Hippocampal formation (tissue), 2 donors: ENCODE data around the gene ARFGAP1.
"Not testable (repeated sequence)": the region's sequence is repeated elsewhere in the genome, so short reads cannot be mapped to it uniquely, and the experiment has no call there.

Experiments
- DNase-seq, 2 donors: peaks; one replicate each; lab custom pipeline; 2025; lab: John Stamatoyannopoulos, UW

Gene ARFGAP1

DNA sequence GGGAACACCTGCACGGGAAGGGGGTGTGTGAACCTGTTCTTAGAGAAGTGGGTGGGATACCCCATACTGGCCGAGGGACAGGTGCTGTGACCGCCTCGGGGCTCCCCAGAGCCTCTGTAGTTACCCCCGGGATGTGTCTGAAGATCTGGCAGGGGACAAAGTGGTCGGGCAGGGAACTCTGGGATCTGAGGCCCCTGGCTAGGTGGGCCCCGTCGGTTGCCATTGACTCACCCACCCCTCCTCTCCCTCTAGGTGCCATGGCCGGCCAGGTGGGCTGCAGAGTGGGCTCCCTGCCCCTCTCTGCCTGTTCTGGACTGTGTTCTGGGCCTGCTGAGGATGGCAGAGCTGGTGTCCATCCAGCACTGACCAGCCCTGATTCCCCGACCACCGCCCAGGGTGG is 32.6 kb upstream of the ARFGAP1 start:
- DNase-seq = no peak

DNA sequence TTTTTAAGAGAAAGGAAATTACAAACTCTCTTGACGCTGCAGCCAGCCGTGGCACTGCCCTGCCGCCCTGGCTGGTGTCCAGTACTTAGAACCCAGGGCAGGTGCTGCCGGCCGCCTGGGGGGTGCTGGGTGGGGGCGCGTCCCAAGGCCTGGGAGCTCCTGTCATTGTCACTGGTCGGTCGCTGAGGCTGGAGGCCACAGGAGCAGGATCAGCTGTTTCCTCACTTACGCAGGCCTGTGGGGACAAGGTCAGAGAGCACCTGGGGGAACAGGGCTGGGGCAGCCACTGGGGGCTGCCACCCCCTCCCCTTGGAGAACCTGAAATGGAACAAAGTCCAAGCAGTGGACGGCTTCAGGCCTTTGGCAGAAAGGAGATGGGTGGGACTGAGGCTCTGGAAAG is 31.3 kb upstream of the ARFGAP1 start:
- no peak for DNase-seq

DNA sequence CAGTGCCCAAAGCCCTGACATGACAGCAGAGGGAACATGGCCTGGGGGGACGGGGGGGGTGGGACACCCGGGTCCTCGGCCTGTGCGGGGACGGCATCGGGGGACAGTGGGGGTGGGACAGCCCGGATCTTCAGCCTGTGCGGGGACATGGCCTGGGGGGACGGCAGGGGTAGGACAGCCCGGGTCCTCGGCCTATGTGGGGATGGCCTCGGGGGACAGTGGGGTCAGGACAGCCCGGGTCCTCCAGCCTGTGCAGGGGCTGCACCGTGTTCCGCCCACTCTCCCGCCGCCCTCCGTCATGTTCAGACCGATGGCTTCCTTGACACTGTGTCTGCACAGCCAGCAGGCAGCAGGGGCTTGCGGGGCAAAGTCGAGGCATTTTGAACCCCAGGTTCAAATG is 29.9 kb upstream of the ARFGAP1 start:
- DNase-seq = no peak

DNA sequence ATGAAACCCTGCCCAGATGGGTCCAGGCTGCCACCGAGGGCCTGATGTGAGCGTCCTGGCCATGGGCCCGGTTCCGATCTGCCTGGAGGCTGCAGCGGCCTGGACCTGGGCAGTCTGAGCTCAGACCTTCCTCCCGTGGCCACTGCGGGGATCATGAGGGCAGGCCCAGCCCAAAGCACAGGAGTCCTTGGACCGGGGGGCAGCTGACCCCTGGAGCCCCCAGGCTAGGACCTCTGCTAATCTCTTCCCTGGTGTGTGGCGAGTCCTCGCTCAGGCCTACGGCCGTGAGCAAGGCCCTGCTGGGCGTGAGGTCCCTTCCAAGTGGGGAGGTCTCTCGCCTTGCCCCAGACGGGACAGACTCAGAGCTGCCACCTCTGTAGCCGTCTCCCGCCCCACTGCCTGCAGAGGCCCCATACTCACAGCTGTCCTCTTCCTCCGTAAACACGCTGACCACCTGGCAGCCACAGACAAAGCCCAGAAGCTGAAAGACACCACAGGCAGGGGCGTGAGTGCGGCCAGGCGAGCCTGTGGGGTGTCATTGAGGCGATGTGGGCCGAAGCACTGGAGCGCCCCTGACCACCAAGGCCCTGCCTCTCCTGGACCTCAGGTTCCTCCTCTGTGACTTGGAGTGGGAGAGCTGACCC is 28.9 kb upstream of the ARFGAP1 start:
- DNase-seq = no peak

DNA sequence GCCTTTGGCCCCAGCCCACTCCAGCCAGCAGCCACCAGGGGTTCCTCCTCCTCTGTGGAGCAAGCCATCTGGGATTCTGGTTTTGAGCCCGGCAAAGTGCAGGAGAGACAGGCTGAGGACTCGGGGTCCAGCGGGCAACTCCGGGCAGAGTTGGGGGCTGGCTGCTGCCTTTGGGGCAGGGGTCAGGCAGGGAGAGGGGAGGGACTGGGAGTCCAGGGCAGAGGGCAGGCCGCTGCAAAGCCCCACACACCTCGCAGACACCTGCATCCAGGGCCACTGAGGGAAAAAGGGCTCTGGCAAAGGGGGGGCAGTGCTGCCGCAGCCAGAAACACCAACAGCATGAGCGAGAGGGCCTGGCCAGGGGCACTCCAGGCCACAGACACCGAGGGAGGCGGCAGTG is 28.1 kb upstream of the ARFGAP1 start:
- DNase-seq = no peak

DNA sequence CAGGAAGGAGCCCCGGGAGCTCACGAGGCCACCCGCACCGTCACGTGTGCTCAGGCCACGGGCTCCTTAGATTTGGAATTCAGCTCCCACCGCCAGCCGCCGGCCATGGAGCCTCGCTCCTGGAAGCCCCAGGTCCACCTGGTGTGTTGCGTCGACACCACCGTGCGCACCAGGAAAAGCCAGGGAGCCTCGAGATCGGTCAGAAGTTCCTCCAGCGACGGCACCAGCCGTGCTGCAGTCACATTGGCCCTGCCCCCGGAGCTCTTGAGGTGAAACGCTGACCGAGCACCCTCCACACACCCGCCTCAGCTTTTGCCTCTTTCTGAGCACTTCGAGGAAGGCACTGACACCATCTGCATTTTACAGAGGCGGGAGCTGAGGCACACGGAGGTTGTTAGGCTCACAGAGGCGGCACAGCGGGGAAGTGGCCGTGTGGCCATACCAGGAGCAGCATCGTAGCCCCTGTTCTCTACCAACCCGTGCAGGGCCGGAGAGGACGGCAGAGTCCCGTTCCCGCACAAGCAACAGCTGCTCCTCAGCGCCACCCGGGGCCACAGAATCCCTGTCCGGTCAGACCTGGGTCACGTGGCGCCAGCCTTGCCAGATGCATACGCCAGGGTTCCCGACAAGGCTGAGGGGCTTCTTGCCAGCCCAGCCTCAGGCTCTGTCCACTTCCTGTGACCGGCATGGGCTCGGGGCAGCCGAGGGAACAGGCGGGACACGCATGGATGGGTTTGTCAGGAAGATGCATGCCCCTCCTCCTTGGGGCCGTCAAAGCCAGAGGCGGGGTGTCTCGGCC is 25.9 kb upstream of the ARFGAP1 start:
- no peak for DNase-seq

DNA sequence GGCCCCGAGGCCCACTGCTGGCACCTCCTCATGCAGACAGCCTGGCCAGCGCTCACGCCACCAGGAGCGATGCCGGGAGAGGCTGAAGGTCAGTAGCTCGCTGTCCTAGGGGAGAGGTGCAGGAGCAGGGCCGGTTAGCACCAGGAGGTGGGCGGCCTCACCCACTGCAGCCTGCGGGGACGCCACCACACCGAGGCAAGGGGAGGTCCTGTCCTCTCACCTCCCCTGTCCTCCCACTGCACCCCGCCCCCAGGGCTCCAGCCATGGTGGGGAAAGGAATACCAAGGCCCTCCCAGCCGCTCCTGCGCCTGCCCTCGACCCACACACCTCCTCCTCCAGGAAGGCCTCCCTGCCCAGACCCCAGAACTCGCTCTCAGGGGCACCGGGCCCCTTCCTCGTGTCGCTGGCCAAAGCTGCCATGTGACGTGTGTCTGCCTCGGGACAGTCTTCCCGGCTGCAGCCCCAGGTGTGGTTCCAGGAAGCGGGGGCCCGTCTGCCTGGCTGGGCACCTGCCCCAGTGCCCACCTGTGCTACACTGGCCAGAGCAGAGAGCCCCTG is 24.9 kb upstream of the ARFGAP1 start:
- DNase-seq = no peak

DNA sequence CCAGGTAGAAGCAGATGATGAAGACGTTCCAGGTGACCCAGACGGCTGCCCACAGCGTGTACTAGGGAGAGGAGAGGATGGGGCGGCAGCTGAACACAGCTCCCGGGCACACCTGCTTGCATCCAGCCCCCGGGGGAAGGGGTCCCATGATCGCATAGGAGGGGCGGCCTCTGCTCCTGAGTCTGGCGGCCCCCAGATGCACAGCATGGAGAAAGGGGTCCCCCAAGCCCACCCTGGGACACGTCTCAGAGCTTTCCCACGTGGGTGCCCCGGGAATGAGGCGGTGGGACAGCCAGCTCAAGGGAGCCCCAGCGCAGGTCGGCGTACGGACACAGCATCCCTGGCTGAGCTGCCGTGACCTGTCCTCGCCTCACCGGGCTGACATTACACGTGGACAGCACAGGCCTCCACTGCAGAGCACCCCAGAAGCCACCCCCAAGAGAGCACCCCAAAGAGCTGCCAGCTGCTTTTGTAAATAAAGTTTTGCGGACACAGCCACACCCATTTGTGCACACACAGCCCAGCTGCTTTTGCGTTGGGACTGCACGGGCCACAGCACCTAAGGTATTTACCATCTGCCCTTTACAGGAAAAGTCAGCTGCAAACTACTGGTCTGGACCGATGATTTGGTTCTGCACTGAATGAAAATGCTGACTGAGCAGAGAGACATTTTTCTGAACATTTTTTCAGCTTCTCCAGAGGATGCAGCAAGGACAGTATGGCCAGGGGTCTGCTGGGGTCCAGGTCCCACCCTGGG is 23.6 kb upstream of the ARFGAP1 start:
- DNase-seq = no peak

DNA sequence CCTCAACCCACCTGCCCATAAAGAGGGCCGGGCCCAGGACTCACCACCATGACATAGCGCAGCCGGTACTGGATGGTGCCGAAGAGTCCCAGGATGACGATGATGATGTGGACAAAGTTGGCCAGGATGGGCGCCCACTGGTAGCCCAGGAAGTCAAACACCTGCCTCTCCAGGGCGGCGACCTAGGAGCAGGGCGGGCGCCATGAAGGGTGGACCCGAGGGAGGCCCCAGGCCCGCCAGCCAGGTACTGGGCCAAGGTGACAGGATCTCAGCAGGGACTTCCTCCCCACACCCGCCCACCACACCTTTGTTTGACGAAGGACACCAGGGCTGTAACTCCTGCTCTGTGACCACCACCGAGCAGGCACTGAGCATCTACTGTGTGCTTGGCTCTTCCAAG is 22.7 kb upstream of the ARFGAP1 start:
- DNase-seq = no peak

DNA sequence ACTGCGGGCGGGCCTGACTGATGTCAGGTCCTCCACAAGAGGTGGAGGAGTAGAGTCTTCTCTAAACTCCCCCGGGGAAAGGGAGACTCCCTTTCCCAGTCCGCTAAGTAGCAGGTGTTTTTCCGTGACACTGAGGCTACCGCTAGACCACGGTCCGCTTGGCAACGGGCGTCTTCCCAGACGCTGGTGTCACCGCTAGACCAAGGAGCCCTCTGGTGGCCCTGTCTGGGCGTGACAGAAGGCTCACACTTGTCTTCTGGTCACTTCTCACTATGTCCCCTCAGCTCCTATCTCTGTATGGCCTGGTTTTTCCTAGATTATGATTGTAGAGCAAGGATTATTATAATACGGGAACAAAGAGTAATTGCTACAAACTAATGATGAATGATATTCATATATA is 21.3 kb upstream of the ARFGAP1 start:
- not testable (repeated sequence) for DNase-seq

DNA sequence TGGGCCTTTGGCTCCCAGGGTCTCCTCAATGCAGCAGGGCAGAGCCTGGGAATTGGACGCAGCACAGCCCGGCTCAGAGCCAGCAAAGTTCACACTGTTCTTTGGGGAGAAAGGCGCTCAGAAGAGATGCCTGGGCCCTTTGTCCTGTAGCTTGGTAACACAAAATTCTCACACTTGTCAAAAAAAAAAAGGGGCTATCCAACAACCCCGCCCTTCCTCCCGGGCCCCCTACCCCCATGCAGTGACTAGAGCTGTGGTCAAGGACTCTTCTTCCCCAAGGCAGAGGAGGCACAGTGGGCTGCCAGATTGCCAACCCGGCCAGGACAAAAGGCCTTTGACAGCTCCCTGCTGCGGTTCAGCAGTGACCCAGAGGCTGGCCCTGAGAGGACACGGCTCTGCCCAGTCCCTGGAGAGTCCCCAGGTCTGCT is 20.3 kb upstream of the ARFGAP1 start:
- DNase-seq = peak in 1 of 2 donors; percentile 40

DNA sequence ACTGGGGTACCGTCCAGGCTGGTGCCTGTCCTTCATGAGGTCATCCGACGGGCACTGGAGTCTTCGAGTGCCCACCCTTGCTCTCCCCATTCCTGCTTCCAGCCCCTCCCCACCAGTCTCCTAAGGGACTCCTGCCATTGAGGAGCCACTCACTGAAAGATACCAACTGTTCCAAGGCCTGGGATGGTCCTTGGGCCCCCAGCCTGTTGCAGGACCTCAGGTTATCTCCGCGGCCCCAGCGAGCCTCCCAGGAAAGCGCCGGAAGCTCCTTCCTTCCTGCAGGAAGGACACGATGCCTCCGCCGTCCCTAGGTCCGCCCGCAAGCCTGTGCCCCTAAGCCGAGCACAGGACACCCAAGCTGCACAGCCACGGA is 19.6 kb upstream of the ARFGAP1 start:
- DNase-seq = no peak

DNA sequence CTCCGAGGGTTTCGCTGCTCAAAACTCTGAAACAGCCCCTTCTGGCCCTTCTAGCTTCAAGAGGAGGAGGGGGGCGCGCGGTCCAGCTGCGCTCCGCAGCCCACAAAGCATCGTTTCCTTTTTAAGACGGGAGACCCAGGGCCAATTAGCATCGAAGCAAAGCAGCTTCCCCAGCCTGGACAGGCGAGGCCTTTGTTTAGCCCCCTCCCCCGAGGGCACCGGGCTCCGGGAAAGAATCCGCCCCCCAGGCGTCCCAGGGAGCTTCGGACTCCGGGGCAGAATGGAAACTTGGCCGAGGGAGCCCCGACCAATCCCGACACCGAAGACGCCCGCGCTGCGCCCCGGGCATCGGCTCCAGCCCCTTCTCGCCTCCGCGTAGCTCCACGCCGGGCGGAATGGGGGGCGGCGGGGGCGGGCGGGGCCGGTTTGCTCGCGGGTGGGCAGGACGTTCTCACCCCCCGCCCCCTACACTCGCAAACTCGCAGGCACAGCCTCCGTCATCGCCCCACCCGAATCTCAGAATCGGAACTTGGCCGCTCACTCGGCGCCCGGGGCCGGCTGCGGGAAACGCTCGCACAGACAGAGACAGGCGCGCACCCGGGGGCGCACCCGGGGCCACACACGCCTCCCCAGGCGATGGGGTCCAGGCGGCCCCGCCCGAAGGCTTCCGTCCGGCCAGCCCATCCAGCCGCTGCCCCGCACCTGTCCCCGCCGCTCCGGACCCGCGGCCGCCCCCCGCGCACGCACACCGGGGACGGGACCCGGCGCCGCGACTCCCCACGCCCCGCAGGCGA is 19.0 kb upstream of the ARFGAP1 start:
- DNase-seq = no peak

DNA sequence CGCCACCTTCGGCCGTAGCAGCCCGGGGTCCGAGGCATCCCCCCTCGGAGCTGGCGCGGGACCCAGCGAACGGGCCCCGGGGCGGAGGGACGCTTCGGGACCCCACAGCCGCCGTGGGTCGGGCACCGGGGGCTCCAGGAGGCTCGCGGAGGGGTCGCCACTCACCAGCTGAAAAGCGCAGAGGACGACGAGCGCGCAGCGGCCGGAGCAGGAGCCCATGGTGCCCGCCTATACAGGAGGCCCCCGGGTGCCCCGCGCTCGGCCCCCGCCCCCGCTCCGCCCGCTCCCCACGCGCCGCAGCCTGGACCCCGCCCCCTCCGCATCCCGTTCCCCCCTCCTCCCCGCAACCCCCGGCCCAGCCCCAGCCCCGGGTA is 18.4 kb upstream of the ARFGAP1 start, which contains the start of gene NKAIN4:
NKAIN4 (minus strand) TSS at position 232 of the 374 bp plus-strand sequence; CDS start at position 219, 13 bp downstream.
- no peak for DNase-seq

DNA sequence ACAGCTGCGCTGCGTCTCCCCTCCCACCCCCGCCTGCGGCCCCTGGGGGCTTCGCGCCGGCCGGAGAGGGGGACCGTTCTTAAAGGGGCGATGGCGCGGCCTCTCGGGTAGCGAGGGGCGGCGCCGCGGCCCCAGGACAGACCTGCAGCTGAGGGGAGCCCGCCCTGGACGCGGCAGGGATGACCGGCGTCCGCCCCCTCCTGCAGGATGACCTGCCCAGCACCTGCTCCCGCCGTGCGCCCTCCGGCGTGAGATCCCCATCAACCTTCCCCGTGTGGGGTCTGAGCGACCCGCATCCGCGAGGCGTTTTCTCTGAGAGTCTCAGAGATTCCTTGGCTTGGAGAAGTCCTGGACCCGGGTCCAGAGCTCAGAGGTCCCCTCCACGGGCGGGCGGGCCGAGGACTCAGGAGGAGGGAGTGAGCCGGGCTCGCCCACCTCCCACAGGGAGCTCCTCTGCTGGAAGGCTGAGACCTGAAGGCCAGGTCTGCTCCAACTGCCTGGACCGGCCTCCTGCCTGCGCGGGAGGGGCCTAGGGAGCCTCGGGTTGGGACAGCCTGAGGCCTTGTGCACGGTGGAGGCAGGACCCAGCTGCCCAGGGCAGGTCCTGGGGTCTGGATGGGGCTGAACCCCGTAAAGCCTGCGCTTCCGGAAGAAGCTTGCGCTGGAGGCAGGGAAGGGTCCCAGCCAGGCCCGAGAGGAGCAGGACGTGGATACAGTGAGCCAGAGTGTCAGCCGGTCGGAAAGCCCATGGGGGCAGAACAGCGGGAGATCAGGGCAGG is 17.8 kb upstream of the ARFGAP1 start:
- DNase-seq = no peak

DNA sequence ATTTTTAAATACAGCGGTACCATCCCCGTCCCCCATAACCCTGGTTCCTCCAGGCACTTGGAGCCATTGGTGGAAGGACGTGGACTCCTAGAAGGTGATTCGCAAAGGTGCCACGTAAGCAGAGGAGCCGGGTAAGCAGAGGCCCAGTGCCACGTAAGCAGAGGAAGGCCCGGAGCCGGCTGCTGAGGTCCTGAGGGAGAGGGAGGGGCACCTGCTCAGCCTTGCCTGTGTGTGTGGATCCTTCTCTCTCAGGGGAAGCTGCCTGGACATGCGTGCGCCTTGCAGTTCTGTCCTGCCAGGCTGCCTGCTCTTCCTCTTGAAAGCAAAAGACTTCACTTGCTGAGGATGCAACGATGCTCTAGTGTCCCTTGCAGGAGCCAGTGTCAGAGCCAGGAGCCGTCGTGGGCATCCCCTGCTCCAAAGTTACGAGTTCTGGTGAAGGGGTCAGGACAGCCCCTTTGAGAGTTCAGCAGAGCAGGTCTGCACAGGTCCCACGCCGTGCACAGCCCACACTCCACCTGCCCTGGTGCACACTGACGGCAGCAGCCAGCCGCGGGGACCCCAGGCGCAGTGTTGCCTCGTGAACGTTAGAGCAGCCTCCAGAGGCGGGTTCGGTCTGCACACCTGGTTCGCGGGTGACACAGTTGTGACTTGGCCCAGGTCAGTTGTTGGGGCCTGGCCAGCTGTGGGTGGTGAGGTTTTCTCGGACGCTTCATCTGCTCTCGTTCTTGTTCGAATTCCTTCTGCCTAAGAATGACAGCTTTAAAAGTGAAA is 16.5 kb upstream of the ARFGAP1 start:
- no peak for DNase-seq

DNA sequence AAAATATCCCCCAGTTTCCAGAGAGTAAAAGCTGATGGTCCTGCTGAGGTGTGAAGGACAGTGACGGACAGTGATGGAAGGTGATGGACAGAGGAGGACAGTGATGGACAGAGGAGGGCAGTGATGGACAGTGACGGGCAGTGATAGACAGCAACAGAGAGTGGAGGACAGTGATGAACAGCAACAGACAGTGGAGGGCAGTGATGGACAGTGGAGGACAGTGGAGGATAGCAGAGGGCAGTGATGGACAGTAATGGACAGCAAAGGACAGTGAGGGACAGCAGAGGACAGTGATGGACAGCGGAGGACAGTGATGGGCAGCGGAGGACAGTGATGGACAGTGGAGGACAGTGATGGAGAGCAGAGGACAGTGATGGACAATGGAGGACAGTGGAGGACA is 15.7 kb upstream of the ARFGAP1 start:
- DNase-seq = no peak

DNA sequence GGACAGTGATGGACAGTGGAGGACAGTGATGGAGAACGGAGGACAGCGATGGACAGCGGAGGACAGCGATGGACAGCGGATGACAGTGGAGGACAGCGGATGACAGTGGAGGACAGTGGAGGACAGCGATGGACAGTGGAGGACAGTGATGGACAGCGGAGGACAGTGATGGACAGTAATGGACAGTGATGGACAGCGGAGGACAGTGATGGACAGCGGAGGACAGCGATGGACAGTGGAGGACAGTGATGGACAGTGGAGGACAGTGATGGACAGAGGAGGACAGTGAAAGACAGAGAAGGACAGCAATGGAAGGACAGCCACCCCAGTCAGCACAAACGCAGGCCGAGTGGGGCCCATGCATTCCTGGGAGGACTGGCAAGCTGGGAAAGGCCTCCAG is 15.0 kb upstream of the ARFGAP1 start:
- DNase-seq = no peak

DNA sequence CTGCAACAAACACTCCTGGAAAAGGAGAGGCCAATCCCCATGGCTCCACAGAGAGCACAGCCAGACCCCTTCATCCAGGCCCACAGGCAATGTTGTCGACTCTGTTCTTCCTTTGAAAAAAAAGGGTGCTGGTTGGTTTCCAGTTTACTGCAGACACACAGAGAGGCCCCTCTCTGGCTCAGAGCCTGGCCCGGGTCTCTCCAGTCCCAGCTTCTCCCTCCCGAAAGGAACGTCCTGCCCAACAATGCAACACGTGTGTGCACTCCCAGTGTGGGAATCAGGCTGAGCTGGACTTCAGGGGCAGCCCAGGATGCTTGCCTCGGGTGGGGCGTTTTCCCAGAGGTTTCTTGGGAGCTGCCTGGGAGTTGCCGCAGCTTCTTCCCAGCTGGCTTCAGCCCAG is 13.8 kb upstream of the ARFGAP1 start:
- no peak for DNase-seq
